Neural cell (in vitro differentiated cells): ENCODE results near the gene ALKBH3. TPM values are rescaled to one million over a fixed set of nuclear protein-coding genes. Genes with fewer than 3 reads are reported as not detected.

ENCODE experiments used
- H2AFZ ChIP-seq: fragments of 200-600, 300-800 bp; sonication (generic), shearing (Covaris generic); 2 replicates; pipeline ENCODE4 v1.6.0; 2014; ENCODE audit warnings: low read depth, mild to moderate bottlenecking, antibody characterized with exemption, low read length, moderate library complexity
- H3F3A ChIP-seq: fragments of 200-600 bp; shearing (Covaris generic); 2 replicates; pipeline ENCODE4 v1.6.1; 2016; ENCODE audit warnings: mild to moderate bottlenecking, moderate library complexity, mixed read lengths, antibody characterized with exemption, low read length; ENCODE audit not compliant: insufficient read depth, poor library complexity, severe bottlenecking
- H3K27ac ChIP-seq: fragments of 200-600, 300-800 bp; sonication (generic), shearing (Covaris generic); 2 replicates; pipeline ENCODE4 v1.5.1; 2014; ENCODE audit warnings: mild to moderate bottlenecking, low read length, moderate library complexity
- H3K27me3 ChIP-seq: fragments of 300-800, 200-600 bp; sonication (generic), shearing (Covaris generic); 2 replicates; pipeline ENCODE4 v1.6.0; 2014; ENCODE audit warnings: mild to moderate bottlenecking, low read depth, low read length, moderate library complexity; ENCODE audit not compliant: insufficient read depth
- H3K36me3 ChIP-seq: fragments of 300-800, 200-600 bp; sonication (generic), shearing (Covaris generic); 2 replicates; pipeline ENCODE4 v1.5.1; 2014; ENCODE audit warnings: mild to moderate bottlenecking, antibody characterized with exemption, low read length, moderate library complexity; ENCODE audit not compliant: insufficient read depth
- H3K4me2 ChIP-seq: fragments of 300-800, 200-600 bp; sonication (generic), shearing (Covaris generic); 2 replicates; pipeline ENCODE4 v1.6.0; 2014; ENCODE audit warnings: mild to moderate bottlenecking, low read length
- H3K4me3 ChIP-seq: fragments of 300-800, 200-600 bp; sonication (generic), shearing (Covaris generic); 2 replicates; pipeline ENCODE4 v1.5.1; 2014; ENCODE audit warnings: mild to moderate bottlenecking, low read length, moderate library complexity
- H3K79me2 ChIP-seq: fragments of 200-600 bp; shearing (Covaris generic); replicated peaks from 2 replicates; pipeline ENCODE4 v1.6.0; 2014; ENCODE audit warnings: mild to moderate bottlenecking, low read length, moderate library complexity; ENCODE audit not compliant: insufficient read depth
- H3K9ac ChIP-seq: fragments of 300-800, 200-600 bp; sonication (generic), shearing (Covaris generic); 2 replicates; pipeline ENCODE4 v1.6.1; 2016; ENCODE audit warnings: mild to moderate bottlenecking, low read length, mixed read lengths
- H3K9me2 ChIP-seq: fragments of 200-600 bp; shearing (Covaris generic); 2 replicates; pipeline ENCODE4 v1.6.1; 2016; ENCODE audit warnings: mild to moderate bottlenecking, low read length, mixed read lengths; ENCODE audit not compliant: insufficient read depth
- H3K9me3 ChIP-seq: fragments of 200-600, 300-800 bp; sonication (generic), shearing (Covaris generic); 2 replicates; pipeline ENCODE4 v1.6.1; 2016; ENCODE audit warnings: mild to moderate bottlenecking, mixed run types, low read length, moderate library complexity, mixed read lengths
- H4K20me1 ChIP-seq: fragments of 200-600 bp; shearing (Covaris generic); 2 replicates; pipeline ENCODE4 v1.6.1; 2016; ENCODE audit warnings: mild to moderate bottlenecking, mixed run types; ENCODE audit not compliant: insufficient read depth
- EP300 ChIP-seq: fragments of 450-650 bp; conservative IDR thresholded peaks from 2 replicates; pipeline ENCODE4 v1.6.1; 2014; ENCODE audit warnings: antibody characterized with exemption, mild to moderate bottlenecking, moderate library complexity; ENCODE audit not compliant: poor library complexity, severe bottlenecking
- EZH2 ChIP-seq: fragments of 200-600, 300-800 bp; shearing (Covaris generic), sonication (generic); IDR thresholded peaks from 2 replicates; pipeline ENCODE4 v1.6.1; 2014; ENCODE audit warnings: antibody characterized with exemption, low read length, borderline replicate concordance, mild to moderate bottlenecking; ENCODE audit not compliant: insufficient read depth, poor library complexity, severe bottlenecking
- MXI1 ChIP-seq: fragments of 450-650 bp; conservative IDR thresholded peaks from 2 replicates; pipeline ENCODE4 v1.6.1; 2014; ENCODE audit warnings: antibody characterized with exemption, mild to moderate bottlenecking; ENCODE audit not compliant: poor library complexity, severe bottlenecking
- POLR2AphosphoS5 ChIP-seq: IDR thresholded peaks from 2 replicates; pipeline ENCODE4 v1.6.1; 2012
- RAD21 ChIP-seq: fragments of 450-650 bp; conservative IDR thresholded peaks from 2 replicates; pipeline ENCODE4 v1.6.1; 2014; ENCODE audit warnings: antibody characterized with exemption, mild to moderate bottlenecking, moderate library complexity
- SMC3 ChIP-seq: fragments of 450-650 bp; conservative IDR thresholded peaks from 2 replicates; pipeline ENCODE4 v1.6.1; 2014; ENCODE audit warnings: antibody characterized with exemption, mild to moderate bottlenecking, moderate library complexity; ENCODE audit not compliant: poor library complexity
- TAF1 ChIP-seq: IDR thresholded peaks from 2 replicates; pipeline ENCODE4 v1.6.1; 2012; ENCODE audit warnings: low read depth
- polyA plus RNA-seq: library from polyadenylated mRNA; depleted of rRNA; stranded (reverse); fragments of >200 nt; gene quantifications from 2 replicates; pipeline ENCODE4 v1.2.3, GENCODE V29; 2014
- TF ChIP-seq, protein P1 (sequence below): fragments of 450-650 bp; IDR thresholded peaks from 2 replicates; pipeline ENCODE4 v1.5.1; 2014; ENCODE audit warnings: antibody characterized with exemption, mild to moderate bottlenecking, moderate library complexity; ENCODE audit not compliant: poor library complexity, severe bottlenecking
- TF ChIP-seq, protein P2 (sequence below): IDR thresholded peaks from 2 replicates; pipeline ENCODE4 v1.6.1; 2012; ENCODE audit warnings: borderline replicate concordance

Gene ALKBH3
- polyA plus RNA-seq, 1 donor from 2014 or later, result 27.0 TPM

DNA sequence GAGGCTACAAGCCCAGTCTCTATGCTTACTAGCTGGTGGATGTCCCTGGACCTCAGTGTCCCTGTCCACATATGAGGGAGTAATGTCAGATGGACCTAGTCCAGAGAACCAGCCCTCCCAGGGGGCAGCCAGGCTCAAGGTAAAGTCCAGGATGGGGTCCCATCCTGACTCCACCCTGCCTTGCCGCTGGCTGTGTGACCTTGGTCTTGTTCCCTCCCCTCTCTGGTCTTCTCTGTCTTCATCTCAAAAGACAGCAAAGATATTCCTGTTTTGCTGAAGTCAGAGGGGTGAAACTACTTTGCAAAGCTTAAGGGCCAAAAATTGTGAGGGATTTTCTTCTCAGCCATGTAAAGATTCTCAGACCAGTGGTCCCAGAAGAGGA lies 52.6 kb downstream of the ALKBH3 start:
- H3K27ac ChIP-seq, result peak overlapping the region; percentile 97

GRCh38 chr11:43933608-43934551 lies 53.2 kb downstream of the ALKBH3 start:
- H3K9ac ChIP-seq, result peak overlapping the region; percentile 78

More for the DNA sequence above, 52.6 kb downstream of the ALKBH3 start:
- Histone ChIP-seq H3K27me3 (no peaks in the 10 kb centered on the region), H3K9me3 (no peaks in the 10 kb centered on the region), H3K4me3 (peak overlapping the region; percentile 53), H3K9me2 (no peaks in the 10 kb centered on the region), H2AFZ (no peak overlapping the region), H3K9ac (peak overlapping the region; percentile 78), H3F3A (no peaks in the 10 kb centered on the region), H3K36me3 (no peaks in the 10 kb centered on the region), H4K20me1 (no peaks in the 10 kb centered on the region), H3K79me2 (no peaks in the 10 kb centered on the region), H3K4me2 (peak overlapping the region; percentile 50)
- TF ChIP-seq EP300, result no peak
- TF ChIP-seq, protein P1, sequence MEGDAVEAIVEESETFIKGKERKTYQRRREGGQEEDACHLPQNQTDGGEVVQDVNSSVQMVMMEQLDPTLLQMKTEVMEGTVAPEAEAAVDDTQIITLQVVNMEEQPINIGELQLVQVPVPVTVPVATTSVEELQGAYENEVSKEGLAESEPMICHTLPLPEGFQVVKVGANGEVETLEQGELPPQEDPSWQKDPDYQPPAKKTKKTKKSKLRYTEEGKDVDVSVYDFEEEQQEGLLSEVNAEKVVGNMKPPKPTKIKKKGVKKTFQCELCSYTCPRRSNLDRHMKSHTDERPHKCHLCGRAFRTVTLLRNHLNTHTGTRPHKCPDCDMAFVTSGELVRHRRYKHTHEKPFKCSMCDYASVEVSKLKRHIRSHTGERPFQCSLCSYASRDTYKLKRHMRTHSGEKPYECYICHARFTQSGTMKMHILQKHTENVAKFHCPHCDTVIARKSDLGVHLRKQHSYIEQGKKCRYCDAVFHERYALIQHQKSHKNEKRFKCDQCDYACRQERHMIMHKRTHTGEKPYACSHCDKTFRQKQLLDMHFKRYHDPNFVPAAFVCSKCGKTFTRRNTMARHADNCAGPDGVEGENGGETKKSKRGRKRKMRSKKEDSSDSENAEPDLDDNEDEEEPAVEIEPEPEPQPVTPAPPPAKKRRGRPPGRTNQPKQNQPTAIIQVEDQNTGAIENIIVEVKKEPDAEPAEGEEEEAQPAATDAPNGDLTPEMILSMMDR, result no peak

More at GRCh38 chr11:43933608-43934551, 53.2 kb downstream of the ALKBH3 start:
- no peaks in the 10 kb centered on the region for H3K79me2 ChIP-seq
- no peaks in the 10 kb centered on the region for H3F3A ChIP-seq
- H2AFZ ChIP-seq, result no peak overlapping the region
- no peaks in the 10 kb centered on the region for H3K36me3 ChIP-seq
- H3K4me3 ChIP-seq, result peak overlapping the region; percentile 53
- H3K27me3 ChIP-seq, result no peaks in the 10 kb centered on the region
- TF ChIP-seq POLR2AphosphoS5, result peak; percentile 85
- no peak for TF ChIP-seq EZH2
- peak; percentile 60 for TF ChIP-seq SMC3
- TF ChIP-seq, protein P2, sequence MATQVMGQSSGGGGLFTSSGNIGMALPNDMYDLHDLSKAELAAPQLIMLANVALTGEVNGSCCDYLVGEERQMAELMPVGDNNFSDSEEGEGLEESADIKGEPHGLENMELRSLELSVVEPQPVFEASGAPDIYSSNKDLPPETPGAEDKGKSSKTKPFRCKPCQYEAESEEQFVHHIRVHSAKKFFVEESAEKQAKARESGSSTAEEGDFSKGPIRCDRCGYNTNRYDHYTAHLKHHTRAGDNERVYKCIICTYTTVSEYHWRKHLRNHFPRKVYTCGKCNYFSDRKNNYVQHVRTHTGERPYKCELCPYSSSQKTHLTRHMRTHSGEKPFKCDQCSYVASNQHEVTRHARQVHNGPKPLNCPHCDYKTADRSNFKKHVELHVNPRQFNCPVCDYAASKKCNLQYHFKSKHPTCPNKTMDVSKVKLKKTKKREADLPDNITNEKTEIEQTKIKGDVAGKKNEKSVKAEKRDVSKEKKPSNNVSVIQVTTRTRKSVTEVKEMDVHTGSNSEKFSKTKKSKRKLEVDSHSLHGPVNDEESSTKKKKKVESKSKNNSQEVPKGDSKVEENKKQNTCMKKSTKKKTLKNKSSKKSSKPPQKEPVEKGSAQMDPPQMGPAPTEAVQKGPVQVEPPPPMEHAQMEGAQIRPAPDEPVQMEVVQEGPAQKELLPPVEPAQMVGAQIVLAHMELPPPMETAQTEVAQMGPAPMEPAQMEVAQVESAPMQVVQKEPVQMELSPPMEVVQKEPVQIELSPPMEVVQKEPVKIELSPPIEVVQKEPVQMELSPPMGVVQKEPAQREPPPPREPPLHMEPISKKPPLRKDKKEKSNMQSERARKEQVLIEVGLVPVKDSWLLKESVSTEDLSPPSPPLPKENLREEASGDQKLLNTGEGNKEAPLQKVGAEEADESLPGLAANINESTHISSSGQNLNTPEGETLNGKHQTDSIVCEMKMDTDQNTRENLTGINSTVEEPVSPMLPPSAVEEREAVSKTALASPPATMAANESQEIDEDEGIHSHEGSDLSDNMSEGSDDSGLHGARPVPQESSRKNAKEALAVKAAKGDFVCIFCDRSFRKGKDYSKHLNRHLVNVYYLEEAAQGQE, result peak; percentile 88
- peak; percentile 40 for TF ChIP-seq MXI1
- TF ChIP-seq EP300, result peak; percentile 87
- no peak for TF ChIP-seq TAF1
- TF ChIP-seq RAD21, result peak; percentile 56
- TF ChIP-seq, protein P1, result peak; percentile 57
- H4K20me1 ChIP-seq, result no peaks in the 10 kb centered on the region
- peak overlapping the region; percentile 50 for H3K4me2 ChIP-seq
- no peaks in the 10 kb centered on the region for H3K9me3 ChIP-seq
- no peaks in the 10 kb centered on the region for H3K9me2 ChIP-seq
- peak overlapping the region; percentile 97 for H3K27ac ChIP-seq
